Duodenal mucosa (tissue), 2 donors: ENCODE results near the gene RFNG.

Source experiments
- H3K27ac ChIP-seq: one replicate; pipeline ENCODE4 v1.7.0; 2013; ENCODE audit warnings: low read depth, low read length
- H3K27me3 ChIP-seq, 2 donors: one replicate each; pipeline ENCODE4 v1.7.0; 2013; ENCODE audit warnings: low read length in 2 of 2, control low read depth in 1 of 2; ENCODE audit not compliant: insufficient read depth in 2 of 2, control insufficient read depth in 1 of 2
- H3K36me3 ChIP-seq, 2 donors: one replicate each; pipeline ENCODE4 v1.7.0; 2013; ENCODE audit warnings: low read length in 2 of 2, control low read depth in 1 of 2; ENCODE audit not compliant: insufficient read depth in 2 of 2, control insufficient read depth in 1 of 2
- H3K4me1 ChIP-seq, 2 donors: one replicate each; pipeline ENCODE4 v1.7.0; 2013; ENCODE audit warnings: low read length in 2 of 2, control low read depth in 1 of 2; ENCODE audit not compliant: insufficient read depth in 2 of 2, control insufficient read depth in 1 of 2
- H3K4me3 ChIP-seq, 2 donors: one replicate each; pipeline ENCODE4 v1.7.0; 2013; ENCODE audit warnings: low read length in 2 of 2, low read depth in 1 of 2
- H3K9ac ChIP-seq, 2 donors: one replicate each; pipeline ENCODE4 v1.7.0; 2013; ENCODE audit warnings: low read length in 2 of 2, low read depth in 1 of 2
- H3K9me3 ChIP-seq, 2 donors: one replicate each; pipeline ENCODE4 v1.7.0; 2013; ENCODE audit warnings: low read length in 2 of 2, control low read depth in 1 of 2; ENCODE audit not compliant: control insufficient read depth in 1 of 2

Gene RFNG

GRCh38 chr17:82049521-82049971, 2.1 kb downstream of the RFNG start:
- Histone ChIP-seq H3K4me3 (no peak overlapping the region), H3K36me3 (peaks cover 3 to 26% of the 10 kb centered on the region in 2 donors), H3K27me3 (no peaks in the 10 kb centered on the region), H3K9ac (no peak overlapping the region), H3K9me3 (no peaks in the 10 kb centered on the region), H3K4me1 (peaks cover 11 to 29% of the 10 kb centered on the region in 2 donors), H3K27ac (no peak overlapping the region)

GRCh38 chr17:82049106-82049505, 2.5 kb downstream of the RFNG start:
- H3K36me3 ChIP-seq: peaks cover 3 to 23% of the 10 kb centered on the region in 2 donors
- H3K9me3 ChIP-seq: no peaks in the 10 kb centered on the region

GRCh38 chr17:82048571-82048971, 3.0 kb downstream of the RFNG start:
- H3K27ac ChIP-seq: no peak overlapping the region
- H3K9me3 ChIP-seq: no peaks in the 10 kb centered on the region
- peaks cover 11 to 25% of the 10 kb centered on the region in 2 donors for H3K4me1 ChIP-seq
- H3K9ac ChIP-seq: no peak overlapping the region
- H3K36me3 ChIP-seq: peaks cover 1 to 17% of the 10 kb centered on the region in 2 donors
- H3K27me3 ChIP-seq: no peaks in the 10 kb centered on the region
- no peak overlapping the region for H3K4me3 ChIP-seq

More at GRCh38 chr17:82049106-82049505, 2.5 kb downstream of the RFNG start:
- H3K27ac ChIP-seq: no peak overlapping the region
- peaks cover 11 to 29% of the 10 kb centered on the region in 2 donors for H3K4me1 ChIP-seq
- H3K27me3 ChIP-seq: no peaks in the 10 kb centered on the region
- no peak overlapping the region for H3K9ac ChIP-seq
- no peak overlapping the region for H3K4me3 ChIP-seq

- no peaks in the 10 kb centered on the region for H3K9me3 ChIP-seq
- no peaks in the 10 kb centered on the region for H3K27me3 ChIP-seq
- H3K36me3 ChIP-seq: peaks cover 0 to 14% of the 10 kb centered on the region in 2 donors
- H3K4me3 ChIP-seq: no peak overlapping the region
- peaks cover 7 to 20% of the 10 kb centered on the region in 2 donors for H3K4me1 ChIP-seq
- no peak overlapping the region for H3K9ac ChIP-seq
- no peak overlapping the region for H3K27ac ChIP-seq
These were observed 3.6 kb downstream of the RFNG start for GRCh38 chr17:82047914-82048570.

GRCh38 chr17:82047379-82047778, 4.2 kb downstream of the RFNG start:
- no peak overlapping the region for H3K9ac ChIP-seq
- H3K27me3 ChIP-seq: no peaks in the 10 kb centered on the region
- H3K27ac ChIP-seq: no peak overlapping the region
- H3K36me3 ChIP-seq: peaks cover 0 to 14% of the 10 kb centered on the region in 2 donors
- peaks cover under 1 to 13% of the 10 kb centered on the region in 2 donors for H3K4me1 ChIP-seq
- H3K4me3 ChIP-seq: no peak overlapping the region
- H3K9me3 ChIP-seq: no peaks in the 10 kb centered on the region

GRCh38 chr17:82046903-82047302, 4.7 kb downstream of the RFNG start:
- peaks cover 0 to 11% of the 10 kb centered on the region in 2 donors for H3K4me1 ChIP-seq
- no peaks in the 10 kb centered on the region for H3K27me3 ChIP-seq
- no peak overlapping the region for H3K4me3 ChIP-seq
- no peak overlapping the region for H3K27ac ChIP-seq
- no peak overlapping the region for H3K9ac ChIP-seq
- no peaks in the 10 kb centered on the region for H3K9me3 ChIP-seq
- peaks cover 0 to 14% of the 10 kb centered on the region in 2 donors for H3K36me3 ChIP-seq

- H3K9me3 ChIP-seq: no peaks in the 10 kb centered on the region
- H3K27ac ChIP-seq: no peak overlapping the region
- peaks cover 0 to 11% of the 10 kb centered on the region in 2 donors for H3K4me1 ChIP-seq
- no peak overlapping the region for H3K9ac ChIP-seq
- no peak overlapping the region for H3K4me3 ChIP-seq
- no peaks in the 10 kb centered on the region for H3K27me3 ChIP-seq
- peaks cover 0 to 14% of the 10 kb centered on the region in 2 donors for H3K36me3 ChIP-seq
These were observed 5.6 kb downstream of the RFNG start for GRCh38 chr17:82045936-82046484.

- no peaks in the 10 kb centered on the region for H3K9me3 ChIP-seq
- no peak overlapping the region for H3K27ac ChIP-seq
- H3K27me3 ChIP-seq: no peaks in the 10 kb centered on the region
- no peaks in the 10 kb centered on the region for H3K4me1 ChIP-seq
- H3K36me3 ChIP-seq: peaks cover 0 to 12% of the 10 kb centered on the region in 2 donors
- no peak overlapping the region for H3K9ac ChIP-seq
- H3K4me3 ChIP-seq: no peak overlapping the region
These were observed 8.1 kb downstream of the RFNG start for GRCh38 chr17:82043507-82043906.

- no peak overlapping the region for H3K4me3 ChIP-seq
- H3K9ac ChIP-seq: no peak overlapping the region
- H3K4me1 ChIP-seq: peaks cover 0 to 5% of the 10 kb centered on the region in 2 donors
- no peaks in the 10 kb centered on the region for H3K9me3 ChIP-seq
- H3K27ac ChIP-seq: no peak overlapping the region
- H3K36me3 ChIP-seq: peaks cover 0 to 5% of the 10 kb centered on the region in 2 donors
- no peaks in the 10 kb centered on the region for H3K27me3 ChIP-seq
These were observed 9.0 kb downstream of the RFNG start for GRCh38 chr17:82042649-82043048.

GRCh38 chr17:82041144-82041814, 10.3 kb downstream of the RFNG start:
- Histone ChIP-seq H3K36me3 (no peaks in the 10 kb centered on the region), H3K9me3 (no peaks in the 10 kb centered on the region), H3K27me3 (no peaks in the 10 kb centered on the region), H3K9ac (no peak overlapping the region), H3K27ac (no peak overlapping the region), H3K4me3 (no peak overlapping the region), H3K4me1 (peaks cover 5 to 13% of the 10 kb centered on the region in 2 donors)
